ENCODE measurements around the gene EHMT1.

EHMT1 gene

DNA sequence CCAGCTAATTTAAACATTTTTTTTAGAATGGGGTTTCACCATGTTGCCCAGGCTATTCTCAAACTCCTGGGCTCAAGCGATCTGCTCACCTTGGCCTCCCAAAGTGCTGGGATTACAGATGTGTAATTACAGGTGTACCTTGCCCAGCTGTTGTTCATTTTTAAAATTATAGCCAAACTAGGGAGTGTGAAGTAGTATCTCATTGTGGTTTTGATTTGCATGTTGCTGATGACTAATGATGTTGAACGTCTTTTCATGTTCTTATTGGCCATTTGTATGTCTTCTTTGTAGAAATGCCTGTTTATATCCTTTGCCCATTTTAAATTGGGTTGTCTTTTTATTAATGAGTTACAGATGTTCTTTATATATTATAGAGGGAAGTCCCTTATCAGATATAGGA is 31.5 kb downstream of the EHMT1 start:
- Histone ChIP-seq H3K27me3 (ENCODE audit: low read depth) (no peaks in the 10 kb centered on the region), H3K36me3 (replicated peaks) (peaks cover 12% of the 10 kb centered on the region)

DNA sequence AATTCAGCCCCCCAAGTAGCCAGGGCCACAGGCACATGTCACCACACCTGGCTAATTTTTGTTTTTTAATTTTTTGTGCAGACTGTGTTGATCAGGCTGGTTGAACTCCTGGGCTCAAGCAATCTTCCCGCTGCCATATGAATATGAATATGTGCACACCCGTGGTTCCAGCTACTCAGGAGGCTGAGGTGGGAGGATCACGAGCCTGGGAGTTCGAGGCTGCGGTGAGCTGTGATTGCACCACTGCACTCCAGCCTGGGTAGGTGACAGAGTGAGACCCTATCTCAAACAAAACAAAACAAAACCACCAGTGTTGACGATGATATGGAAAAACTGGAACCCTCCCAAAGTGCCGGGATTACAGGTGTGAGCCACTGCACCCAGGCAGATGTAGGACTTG is 32.0 kb downstream of the EHMT1 start:
- DNase-seq (ENCODE audit: low spot score in 2 of 2), result no peak
- H3K36me3 ChIP-seq (replicated peaks), result peaks cover 12% of the 10 kb centered on the region

More for the DNA sequence above, 31.5 kb downstream of the EHMT1 start:
- in situ Hi-C loops (cut with MboI; ENCODE audit: low sequenced_read_pairs), result no loop called here
- no peak overlapping the region for H3K4me3 ChIP-seq
- no peak for DNase-seq (ENCODE audit: low spot score in 2 of 2)
- no peaks in the 10 kb centered on the region for H3K9me3 ChIP-seq
- no peaks in the 10 kb centered on the region for H3K4me1 ChIP-seq

DNA sequence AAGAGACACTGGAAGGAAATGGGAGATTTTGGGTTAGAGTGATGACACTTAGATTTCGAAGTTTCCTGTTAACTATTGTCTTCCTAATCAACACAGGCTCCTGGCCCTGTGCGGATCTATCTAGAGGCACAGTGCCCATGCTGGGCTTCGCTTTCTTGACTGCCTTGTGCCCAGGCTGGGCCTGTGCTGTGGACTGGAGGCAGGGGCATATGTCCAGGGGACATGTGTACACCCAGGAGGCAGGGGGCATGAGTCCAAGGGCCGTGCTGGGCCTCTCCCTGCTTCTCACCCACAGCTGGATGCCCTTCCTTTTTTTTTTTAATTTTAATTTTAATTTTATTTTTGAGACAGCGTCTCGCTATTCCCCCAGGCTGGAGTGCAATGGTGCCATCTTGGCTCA is 37.6 kb downstream of the EHMT1 start:
- Histone ChIP-seq H3K9me3 (no peaks in the 10 kb centered on the region), H3K4me3 (no peak overlapping the region), H3K4me1 (no peaks in the 10 kb centered on the region), H3K36me3 (replicated peaks) (peaks cover 5% of the 10 kb centered on the region), H3K27me3 (ENCODE audit: low read depth) (no peaks in the 10 kb centered on the region)
- in situ Hi-C loops (cut with MboI; ENCODE audit: low sequenced_read_pairs), result no loop called here
- DNase-seq (ENCODE audit: low spot score in 2 of 2), result no peak

More for the DNA sequence above, 32.0 kb downstream of the EHMT1 start:
- in situ Hi-C loops (cut with MboI; ENCODE audit: low sequenced_read_pairs), result no loop called here
- Histone ChIP-seq H3K9me3 (no peaks in the 10 kb centered on the region), H3K27me3 (ENCODE audit: low read depth) (no peaks in the 10 kb centered on the region), H3K4me1 (no peaks in the 10 kb centered on the region), H3K4me3 (no peak overlapping the region)

DNA sequence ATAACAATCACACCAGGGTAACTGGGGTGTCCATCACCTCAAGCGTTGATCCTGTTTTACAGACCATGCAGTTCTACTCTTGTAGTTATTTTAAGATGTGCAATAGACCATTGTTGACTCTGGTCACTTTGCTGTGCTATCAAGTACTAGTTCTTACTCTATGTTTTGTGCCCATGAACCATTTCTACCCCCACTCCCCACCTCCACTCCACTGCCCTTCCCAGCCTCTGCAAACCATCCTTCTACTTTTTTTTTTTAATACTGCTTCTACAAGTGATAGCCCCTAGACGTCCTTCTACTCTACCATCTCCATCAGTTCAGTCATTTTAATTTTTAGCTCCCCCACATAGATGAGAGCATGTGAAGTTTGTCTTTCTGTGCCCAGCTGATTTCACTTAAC is 38.8 kb downstream of the EHMT1 start:
- H3K4me3 ChIP-seq, result no peak overlapping the region
- H3K36me3 ChIP-seq (replicated peaks), result no peaks in the 10 kb centered on the region
- no peaks in the 10 kb centered on the region for H3K9me3 ChIP-seq
- no peaks in the 10 kb centered on the region for H3K27me3 ChIP-seq (ENCODE audit: low read depth)
- no peaks in the 10 kb centered on the region for H3K4me1 ChIP-seq
- in situ Hi-C loops (cut with MboI; ENCODE audit: low sequenced_read_pairs), result no loop called here
- DNase-seq (ENCODE audit: low spot score in 2 of 2), result no peak

DNA sequence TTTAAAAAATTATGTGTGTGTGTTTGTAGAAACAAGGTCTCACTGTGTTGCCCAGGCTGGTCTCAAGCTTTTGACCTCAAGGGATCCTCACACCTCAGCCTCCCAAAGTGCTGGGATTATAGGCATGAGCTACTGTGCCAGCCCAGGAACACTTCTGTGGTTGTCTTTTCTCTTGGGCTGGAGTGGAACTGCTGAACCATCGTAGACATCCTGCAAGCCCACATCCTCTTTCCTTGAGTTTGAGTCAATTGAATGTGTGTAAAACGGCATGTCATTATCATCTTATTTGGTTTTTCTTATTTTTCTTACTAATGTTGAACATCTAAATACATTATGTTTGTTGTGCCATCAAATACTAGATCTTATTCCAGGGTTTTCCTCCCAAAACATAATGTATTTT is 40.0 kb downstream of the EHMT1 start:
- no peak for DNase-seq (ENCODE audit: low spot score in 2 of 2)
- Histone ChIP-seq H3K9me3 (no peaks in the 10 kb centered on the region), H3K4me3 (no peak overlapping the region), H3K36me3 (replicated peaks) (no peaks in the 10 kb centered on the region), H3K27me3 (ENCODE audit: low read depth) (no peaks in the 10 kb centered on the region), H3K4me1 (no peaks in the 10 kb centered on the region)
- in situ Hi-C loops (cut with MboI; ENCODE audit: low sequenced_read_pairs), result no loop called here

DNA sequence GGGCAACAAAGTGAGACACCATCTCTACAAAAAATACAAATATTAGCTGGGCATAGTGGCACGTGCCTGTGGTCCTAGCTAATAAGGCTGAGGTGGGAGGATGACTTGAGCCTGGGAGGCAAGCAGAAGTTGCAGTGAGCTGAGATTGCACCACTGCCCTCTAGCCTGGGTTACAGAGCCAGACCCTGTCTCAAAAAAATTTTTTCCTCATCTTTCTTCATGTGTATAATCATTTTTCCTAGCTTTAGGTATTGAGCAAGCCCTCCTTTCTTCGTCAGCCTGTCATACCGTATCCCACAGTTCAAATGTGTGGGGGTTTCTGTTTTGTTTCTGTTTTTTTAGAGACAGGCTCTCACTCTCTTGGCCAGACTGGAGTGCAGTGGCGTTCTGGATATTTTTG is 41.3 kb downstream of the EHMT1 start:
- H3K27me3 ChIP-seq (ENCODE audit: low read depth), result no peaks in the 10 kb centered on the region
- no peaks in the 10 kb centered on the region for H3K36me3 ChIP-seq (replicated peaks)
- in situ Hi-C loops (cut with MboI; ENCODE audit: low sequenced_read_pairs), result no loop called here
- DNase-seq (ENCODE audit: low spot score in 2 of 2), result no peak
- no peaks in the 10 kb centered on the region for H3K4me1 ChIP-seq
- no peak overlapping the region for H3K4me3 ChIP-seq
- H3K9me3 ChIP-seq, result no peaks in the 10 kb centered on the region

DNA sequence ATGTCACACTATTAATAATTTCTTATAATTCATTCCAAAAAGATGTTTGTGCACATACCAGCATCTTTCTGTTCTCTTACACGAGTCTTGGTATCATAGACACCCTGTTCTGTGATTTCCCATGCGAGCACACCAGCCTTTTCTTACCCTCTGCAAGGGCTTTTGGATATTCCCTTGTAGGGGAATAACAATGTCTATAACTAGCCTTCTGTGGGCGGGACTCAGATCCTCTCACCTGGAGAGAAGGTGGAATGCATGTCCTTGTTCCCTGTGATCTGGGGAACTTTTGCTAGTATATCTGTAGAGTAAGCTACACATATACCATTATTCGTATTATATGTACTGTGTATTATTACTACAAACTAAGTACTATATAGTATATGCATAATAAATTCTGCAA is 44.8 kb downstream of the EHMT1 start:
- in situ Hi-C loops (cut with MboI; ENCODE audit: low sequenced_read_pairs), result no loop called here
- Histone ChIP-seq H3K9me3 (no peaks in the 10 kb centered on the region), H3K4me1 (peaks cover 7% of the 10 kb centered on the region), H3K27me3 (ENCODE audit: low read depth) (no peaks in the 10 kb centered on the region), H3K4me3 (no peak overlapping the region), H3K36me3 (replicated peaks) (no peaks in the 10 kb centered on the region; the same call in 1 of the 2 replicates)
- no peak for DNase-seq (ENCODE audit: low spot score in 2 of 2)

DNA sequence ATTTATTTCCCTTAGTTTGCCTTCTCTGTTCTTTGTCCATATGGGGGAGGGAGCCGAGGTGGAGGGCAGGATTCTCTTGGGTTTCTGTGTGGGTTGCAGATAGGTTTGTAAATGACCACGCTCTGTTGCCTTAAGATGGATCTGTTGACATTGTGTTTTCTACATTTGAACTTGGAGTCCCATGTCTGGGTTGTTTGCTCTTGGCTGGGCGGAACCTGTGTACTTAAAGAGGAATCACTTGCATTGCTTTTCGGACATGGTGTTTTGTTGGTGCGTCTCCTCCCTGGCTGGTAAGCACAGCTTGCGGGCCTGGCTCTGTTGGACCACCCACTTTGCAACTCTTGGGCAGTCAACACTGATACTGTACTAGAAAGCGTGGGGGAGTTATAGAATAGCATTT is 45.9 kb downstream of the EHMT1 start:
- Histone ChIP-seq H3K4me3 (no peak overlapping the region), H3K36me3 (replicated peaks) (no peaks in the 10 kb centered on the region; the same call in 1 of the 2 replicates), H3K27me3 (ENCODE audit: low read depth) (no peaks in the 10 kb centered on the region), H3K4me1 (peaks cover 7% of the 10 kb centered on the region), H3K9me3 (no peaks in the 10 kb centered on the region)
- in situ Hi-C loops (cut with MboI; ENCODE audit: low sequenced_read_pairs), result no loop called here
- no peak for DNase-seq (ENCODE audit: low spot score in 2 of 2)

DNA sequence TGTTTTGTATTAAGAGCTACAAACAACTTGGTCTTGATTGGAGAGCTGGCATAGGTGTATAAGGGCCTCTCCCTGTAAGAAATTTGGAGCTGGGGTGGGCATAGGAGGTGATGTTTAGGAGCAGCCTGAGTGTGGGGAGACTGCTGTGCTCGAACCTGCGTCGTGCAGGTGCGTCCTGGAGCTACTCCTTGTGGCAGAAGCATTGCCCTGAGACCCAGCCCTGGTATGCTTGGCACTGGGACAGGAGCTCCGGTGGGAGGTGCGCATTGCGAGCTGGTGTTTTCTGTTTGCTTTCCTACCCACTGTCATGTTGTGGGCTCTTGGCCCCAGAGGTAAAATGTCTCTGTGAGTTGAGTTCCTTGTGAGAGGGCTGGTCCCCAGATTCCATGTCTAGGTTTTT is 46.4 kb downstream of the EHMT1 start:
- Histone ChIP-seq H3K4me1 (peaks cover 8% of the 10 kb centered on the region), H3K36me3 (replicated peaks) (no peaks in the 10 kb centered on the region; the same call in 1 of the 2 replicates)
- no peak for DNase-seq (ENCODE audit: low spot score in 2 of 2)

DNA sequence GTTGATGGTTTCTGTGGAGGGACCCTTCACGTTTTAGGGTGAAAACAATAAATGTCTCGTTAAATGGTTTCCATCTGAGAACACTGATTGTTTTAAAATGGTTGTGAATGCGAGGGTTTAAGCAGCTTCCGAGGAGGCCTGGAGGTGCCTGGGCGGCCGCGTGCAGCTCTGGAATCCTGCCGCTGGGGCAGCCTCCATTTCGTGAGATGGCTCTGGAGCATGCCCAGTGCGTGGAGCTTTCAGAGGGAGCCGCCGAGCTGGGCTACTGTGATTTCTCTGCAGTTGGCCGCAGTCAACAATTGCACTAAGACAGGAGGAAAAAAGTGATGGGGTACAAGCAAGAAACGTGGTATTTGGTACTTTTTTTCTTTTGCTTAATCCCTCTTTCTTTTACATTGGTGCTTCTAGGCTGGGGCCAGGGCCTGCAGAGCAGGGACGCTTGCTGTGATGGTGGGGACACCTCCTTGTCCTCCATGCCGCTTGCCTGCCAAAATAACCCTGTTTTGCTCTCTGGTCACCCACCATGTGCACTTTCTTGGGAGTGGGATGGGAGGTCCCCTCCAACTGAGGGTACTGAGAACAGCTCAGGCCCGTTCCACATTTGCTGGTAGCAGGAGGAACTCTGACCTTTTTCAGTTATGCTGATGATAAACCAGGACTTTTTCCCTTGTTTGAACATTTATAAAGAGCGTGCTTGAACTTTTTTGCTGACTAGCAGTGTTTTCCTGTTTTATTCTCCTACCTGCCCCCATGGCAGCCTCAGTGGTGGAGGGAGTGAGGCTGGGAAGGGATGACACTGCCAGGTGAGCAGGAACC is 47.1 kb downstream of the EHMT1 start:
- H3K36me3 ChIP-seq (replicated peaks), result no peaks in the 10 kb centered on the region; the same call in 1 of the 2 replicates
- H3K9me3 ChIP-seq, result no peaks in the 10 kb centered on the region
- DNase-seq (ENCODE audit: low spot score in 2 of 2), result no peak
- no peak overlapping the region for H3K4me3 ChIP-seq
- in situ Hi-C loops (cut with MboI; ENCODE audit: low sequenced_read_pairs), result no loop called here
- peaks cover 13% of the 10 kb centered on the region for H3K4me1 ChIP-seq
- no peaks in the 10 kb centered on the region for H3K27me3 ChIP-seq (ENCODE audit: low read depth)

More for the DNA sequence above, 46.4 kb downstream of the EHMT1 start:
- in situ Hi-C loops (cut with MboI; ENCODE audit: low sequenced_read_pairs), result no loop called here
- H3K9me3 ChIP-seq, result no peaks in the 10 kb centered on the region
- H3K4me3 ChIP-seq, result no peak overlapping the region
- H3K27me3 ChIP-seq (ENCODE audit: low read depth), result no peaks in the 10 kb centered on the region

DNA sequence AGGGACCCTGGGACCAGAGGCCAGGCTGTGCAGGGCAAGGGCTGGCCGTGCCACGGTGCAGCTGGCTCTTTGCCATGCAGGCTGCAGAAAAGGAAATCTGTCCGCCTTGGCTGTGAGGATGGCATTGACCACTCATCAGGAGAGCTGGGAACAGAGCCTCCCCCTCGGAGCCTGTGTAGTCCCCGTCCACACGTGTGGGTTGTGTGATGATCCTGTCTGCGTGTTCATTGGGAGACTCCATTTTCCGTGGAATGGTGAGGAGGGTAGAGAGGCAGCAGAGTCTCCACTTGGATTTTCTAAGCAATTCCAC is 47.7 kb downstream of the EHMT1 start:
- Histone ChIP-seq H3K27me3 (ENCODE audit: low read depth) (no peaks in the 10 kb centered on the region), H3K9me3 (no peaks in the 10 kb centered on the region), H3K4me3 (no peak overlapping the region), H3K4me1 (peaks cover 13% of the 10 kb centered on the region), H3K36me3 (replicated peaks) (no peaks in the 10 kb centered on the region; the same call in 1 of the 2 replicates)
- no peak for DNase-seq (ENCODE audit: low spot score in 2 of 2)
- in situ Hi-C loops (cut with MboI; ENCODE audit: low sequenced_read_pairs), result no loop called here

DNA sequence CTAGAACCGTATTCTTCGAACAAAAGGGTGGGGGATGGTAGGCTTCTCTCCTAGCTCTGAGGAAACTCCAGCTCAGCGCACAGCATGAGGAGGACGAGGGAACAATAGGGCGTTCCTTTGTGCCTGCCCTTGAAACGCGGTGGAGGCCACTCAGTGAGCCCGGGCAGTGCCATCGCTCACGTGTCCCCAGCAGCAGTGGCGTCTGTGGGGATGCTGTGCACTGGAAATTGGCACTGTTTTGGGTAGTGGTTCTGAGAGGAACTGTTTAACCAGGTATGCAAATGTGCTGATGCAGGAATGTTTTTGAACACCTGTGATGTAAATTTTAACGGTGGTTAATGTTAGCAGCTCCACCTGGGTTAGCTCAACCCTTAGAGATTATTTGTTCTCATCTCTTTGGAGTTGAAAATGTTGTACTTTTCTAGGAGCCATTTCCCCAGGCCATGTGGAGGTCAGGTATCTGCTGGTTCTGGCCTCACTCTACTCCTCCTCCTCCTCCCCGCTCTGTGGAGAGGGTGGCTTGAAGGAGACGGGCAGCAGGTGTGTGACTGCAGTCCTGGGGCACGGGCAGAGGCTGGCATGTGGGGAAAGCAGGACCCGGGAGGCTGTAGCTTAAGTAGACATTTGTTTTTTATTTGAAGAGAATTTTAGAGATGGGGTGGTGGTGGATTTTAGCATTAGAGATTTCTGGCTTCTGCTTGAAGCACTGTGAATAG is 48.3 kb downstream of the EHMT1 start:
- Histone ChIP-seq H3K4me3 (no peak overlapping the region), H3K4me1 (peaks cover 13% of the 10 kb centered on the region), H3K36me3 (replicated peaks) (no peaks in the 10 kb centered on the region; the same call in 1 of the 2 replicates), H3K27me3 (ENCODE audit: low read depth) (no peaks in the 10 kb centered on the region), H3K9me3 (no peaks in the 10 kb centered on the region)
- peak; percentile 20 to 61 for DNase-seq (ENCODE audit: low spot score in 2 of 2)
- in situ Hi-C loops (cut with MboI; ENCODE audit: low sequenced_read_pairs), result no loop called here

DNA sequence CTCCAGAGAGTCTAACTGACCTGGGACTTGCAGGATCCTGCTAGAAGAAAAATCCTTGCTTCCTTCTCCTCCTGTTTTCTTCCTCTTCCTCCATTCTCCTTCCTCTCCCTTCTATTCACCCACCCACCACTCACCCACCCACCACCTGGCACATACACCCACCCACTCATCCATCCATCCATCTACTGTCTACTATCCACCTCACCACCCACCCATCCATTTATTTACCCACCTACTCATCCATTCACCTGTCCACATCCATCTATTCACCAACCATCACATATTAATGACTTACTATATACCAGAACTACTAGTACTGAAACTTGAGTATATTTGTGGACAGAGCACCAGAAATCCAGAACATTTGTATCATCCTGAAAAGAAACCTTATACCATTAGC is 49.4 kb downstream of the EHMT1 start:
- DNase-seq (ENCODE audit: low spot score in 2 of 2), result no peak
- no peaks in the 10 kb centered on the region; the same call in 1 of the 2 replicates for H3K36me3 ChIP-seq (replicated peaks)
- in situ Hi-C loops (cut with MboI; ENCODE audit: low sequenced_read_pairs), result no loop called here
- peaks cover 13% of the 10 kb centered on the region for H3K4me1 ChIP-seq
- H3K27me3 ChIP-seq (ENCODE audit: low read depth), result no peaks in the 10 kb centered on the region
- no peak overlapping the region for H3K4me3 ChIP-seq
- H3K9me3 ChIP-seq, result no peaks in the 10 kb centered on the region

DNA sequence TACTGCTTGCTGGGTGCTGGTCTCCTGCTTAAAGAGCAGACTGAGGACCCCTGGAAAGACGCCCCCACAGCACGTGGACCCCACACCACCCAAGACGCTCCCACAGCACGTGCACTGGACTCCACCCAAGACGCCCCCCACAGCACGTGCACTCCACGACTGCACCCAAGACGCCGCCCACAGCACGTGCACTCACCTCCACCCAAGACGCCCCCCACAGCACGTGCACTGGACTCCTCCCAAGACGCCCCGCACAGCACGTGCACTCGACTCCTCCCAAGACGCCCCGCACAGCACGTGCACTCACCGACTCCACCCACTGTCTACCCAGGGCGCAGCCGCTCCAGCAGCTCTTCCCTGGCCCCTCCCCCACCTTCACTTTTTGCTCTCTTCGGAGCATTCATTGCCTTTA is 50.5 kb downstream of the EHMT1 start:
- Histone ChIP-seq H3K4me3 (no peak overlapping the region), H3K4me1 (peaks cover 13% of the 10 kb centered on the region), H3K9me3 (no peaks in the 10 kb centered on the region), H3K27me3 (ENCODE audit: low read depth) (no peaks in the 10 kb centered on the region), H3K36me3 (replicated peaks) (no peaks in the 10 kb centered on the region; the same call in 1 of the 2 replicates)
- DNase-seq (ENCODE audit: low spot score in 2 of 2), result no peak
- in situ Hi-C loops (cut with MboI; ENCODE audit: low sequenced_read_pairs), result no loop called here
